Endothelial cell of umbilical vein (primary cell): ENCODE data around the gene PKNOX2. TPM values are rescaled to one million over a fixed set of nuclear protein-coding genes. Genes with fewer than 3 reads are reported as not detected.

Source experiments
- BruUV-seq: library from RNA; stranded (reverse); fragments of 400-500 nt; replicated peaks from 2 replicates; lab custom pipeline; 2021; lab: Mats Ljungman, UMichigan
- CTCF ChIA-PET: fragments of 300-600, 350-600 bp; sonication (Branson Sonifier 250); formaldehyde crosslinking; loops from one replicate; lab custom pipeline; 2021; ENCODE audit warnings: antibody characterized with exemption, inconsistent platforms; lab: Charles Lee
- POLR2A ChIA-PET: fragments of 300-600, 350-600 bp; sonication (Branson Sonifier 250); formaldehyde crosslinking; loops from one replicate; lab custom pipeline; 2021; ENCODE audit warnings: antibody characterized with exemption, inconsistent platforms; lab: Charles Lee
- DNase-seq: peaks from one replicate; pipeline ENCODE4 v3.0.0-alpha.2; 2011; ENCODE audit warnings: low read depth, low spot score
- FAIRE-seq: peaks from 2 replicates; lab custom pipeline; 2011; peaks lifted over from hg19 to GRCh38; lab: Jason Lieb, UNC
- H2AFZ ChIP-seq: 2 replicates; pipeline ENCODE4 v1.6.0; 2012; ENCODE audit warnings: low read depth, low read length, control low read depth, inconsistent platforms
- H3K27ac ChIP-seq: 2 replicates; pipeline ENCODE4 v1.5.1; 2011; ENCODE audit warnings: low read depth, mild to moderate bottlenecking, control low read depth, low read length, moderate library complexity; ENCODE audit not compliant: insufficient read depth
- H3K27me3 ChIP-seq, 2 experiments: 2 replicates each; pipeline versions ENCODE4 v1.6.0 to v1.6.1; 2011; ENCODE audit warnings: low read length in 2 of 2, mixed read lengths in 1 of 2; ENCODE audit not compliant: control insufficient read depth in 2 of 2, insufficient read depth in 2 of 2
- H3K36me3 ChIP-seq, 2 experiments: 2 replicates in 1 of 2; 3 replicates in 1 of 2; pipeline ENCODE4 v1.5.1; 2011; ENCODE audit warnings: low read length in 2 of 2, mild to moderate bottlenecking in 1 of 2, moderate library complexity in 1 of 2; ENCODE audit not compliant: control insufficient read depth in 2 of 2, insufficient read depth in 2 of 2; ENCODE audit errors: extremely low read depth in 1 of 2
- H3K4me1 ChIP-seq: 3 replicates; pipeline ENCODE4 v1.5.1; 2011; ENCODE audit warnings: mild to moderate bottlenecking, low read length; ENCODE audit not compliant: control insufficient read depth, insufficient read depth; ENCODE audit errors: extremely low read depth
- H3K4me2 ChIP-seq: 2 replicates; pipeline ENCODE4 v1.6.1; 2011; ENCODE audit warnings: low read length, control low read depth, mixed read lengths; ENCODE audit not compliant: insufficient read depth
- H3K4me3 ChIP-seq, 3 experiments: fragments of 200-600 bp in 1 of 3; sonication (generic), shearing (Covaris generic) in 1 of 3; replicated peaks in 1 of 3; 2 replicates each; pipeline ENCODE4 v1.5.1; 2011 to 2016; ENCODE audit warnings: control low read depth in 3 of 3, low read length in 3 of 3, mild to moderate bottlenecking in 2 of 3, inconsistent platforms in 1 of 3, low read depth in 1 of 3, moderate library complexity in 1 of 3; ENCODE audit not compliant: insufficient read depth in 1 of 3
- H3K79me2 ChIP-seq: 2 replicates; pipeline ENCODE4 v1.6.0; 2012; ENCODE audit warnings: low read length, inconsistent platforms; ENCODE audit not compliant: control insufficient read depth, insufficient read depth
- H3K9ac ChIP-seq: replicated peaks from 2 replicates; pipeline ENCODE3; 2011; ENCODE audit warnings: low read length, control low read depth; ENCODE audit not compliant: insufficient read depth; ENCODE audit errors: extremely low read depth
- H3K9me1 ChIP-seq: replicated peaks from 3 replicates; pipeline ENCODE4 v1.6.0; 2011; ENCODE audit warnings: mild to moderate bottlenecking, low read length; ENCODE audit not compliant: control insufficient read depth, insufficient read depth; ENCODE audit errors: extremely low read depth
- H3K9me3 ChIP-seq: replicated peaks from 2 replicates; pipeline ENCODE4 v1.5.1; 2012; ENCODE audit warnings: low read length, inconsistent platforms; ENCODE audit not compliant: control insufficient read depth, insufficient read depth
- H4K20me1 ChIP-seq: replicated peaks from 2 replicates; pipeline ENCODE3; 2011; ENCODE audit warnings: mild to moderate bottlenecking, low read length; ENCODE audit not compliant: control insufficient read depth, insufficient read depth; ENCODE audit errors: extremely low read depth
- CTCF ChIP-seq, 2 donors: IDR thresholded peaks; 1 replicate in 1 of 2; 2 replicates in 1 of 2; pipeline ENCODE4 v1.5.1; 2011; ENCODE audit warnings: low read length in 2 of 2, mild to moderate bottlenecking in 2 of 2, moderate library complexity in 2 of 2, control low read depth in 1 of 2, inconsistent platforms in 1 of 2, low read depth in 1 of 2; ENCODE audit not compliant: insufficient read depth in 1 of 2; ENCODE audit errors: extremely low read depth in 1 of 2
- EZH2 ChIP-seq: IDR thresholded peaks from 2 replicates; pipeline ENCODE4 v1.6.1; 2012; ENCODE audit warnings: borderline replicate concordance, low read depth, mild to moderate bottlenecking, moderate library complexity, low read length, inconsistent platforms; ENCODE audit not compliant: severe bottlenecking
- FOS ChIP-seq: IDR thresholded peaks from 2 replicates; pipeline ENCODE4 v1.6.1; 2011; ENCODE audit warnings: mild to moderate bottlenecking, low read length, moderate library complexity, borderline replicate concordance; ENCODE audit not compliant: insufficient read depth
- GATA2 ChIP-seq: IDR thresholded peaks from 2 replicates; pipeline ENCODE4 v1.7.0; 2011; ENCODE audit warnings: low read depth, mild to moderate bottlenecking, moderate library complexity, mixed read lengths, low read length; ENCODE audit not compliant: insufficient read length, insufficient read depth
- JUN ChIP-seq: IDR thresholded peaks from 2 replicates; pipeline ENCODE4 v1.6.1; 2011; ENCODE audit warnings: borderline replicate concordance, low read depth; ENCODE audit not compliant: insufficient read length, insufficient read depth
- MAX ChIP-seq: IDR thresholded peaks from 2 replicates; pipeline ENCODE4 v1.6.1; 2011; ENCODE audit not compliant: insufficient read depth, insufficient read length
- MYC ChIP-seq: IDR thresholded peaks from one replicate; pipeline ENCODE4 v1.6.1; 2011; ENCODE audit warnings: mild to moderate bottlenecking, low read depth, low read length
- POLR2A ChIP-seq: IDR thresholded peaks from 2 replicates; pipeline ENCODE4 v1.6.1; 2012; ENCODE audit warnings: low read depth, mild to moderate bottlenecking, control low read depth, low read length
- POLR2AphosphoS5 ChIP-seq: IDR thresholded peaks from 2 replicates; pipeline ENCODE4 v1.6.1; 2012; ENCODE audit warnings: low read depth, mild to moderate bottlenecking, control low read depth, low read length, moderate library complexity; ENCODE audit not compliant: insufficient read depth
- dilution Hi-C: fragments of 300-500 bp; cut with MboI; formaldehyde crosslinking; loops from one replicate; pipeline ENCODE4 v1.15.0; 2019; ENCODE audit warnings: low sequenced_read_pairs; ENCODE audit not compliant: extremely low pct_ligation_motif_present
- intact Hi-C: fragments of 100-400 bp; cut with micrococcal nuclease; formaldehyde crosslinking; loops from one replicate; pipeline ENCODE4 v1.10.0; 2022
- polyA plus RNA-seq, 4 experiments: library from polyadenylated mRNA; depleted of rRNA in 3 of 4; stranded (reverse) in 3 of 4; unstranded in 1 of 4; fragments of >200 nt; gene quantifications; 2 replicates each; pipeline versions ENCODE4 v1.2.1 to v1.2.3, GENCODE V29; 2011 to 2012; ENCODE audit warnings: missing spikeins in 1 of 4
- total RNA-seq: library from RNA; stranded (reverse); gene quantifications from 2 replicates; pipeline ENCODE4 v1.2.3, GENCODE V29; 2021

The PKNOX2 gene
- total and polyA plus RNA-seq, 2 donors (not counting 3 experiments of a cell fraction or from before 2014, with no cell fraction given) = 0.11 to 0.91 TPM

GRCh38 chr11:125379565-125379964, 215.0 kb downstream of the PKNOX2 start:
- no peaks in the 10 kb centered on the region for H4K20me1 ChIP-seq
- CTCF ChIA-PET = interaction anchor here (0.6 to 1.2 kb wide), 2 partner anchors 32 to 238 kb away, joined by 3 read pairs; no protein-coding TSS in a partner anchor
- dilution Hi-C loops = no loop called here

More at GRCh38 chr11:125379565-125379964, 215.0 kb downstream of the PKNOX2 start:
- no peak overlapping the region for H3K9ac ChIP-seq
- no peak overlapping the region for H3K4me3 ChIP-seq
- POLR2A ChIA-PET = no interaction called here
- H3K27ac ChIP-seq = no peak overlapping the region
- DNase-seq = no peak
- no peak overlapping the region for H3K4me2 ChIP-seq
- no peaks in the 10 kb centered on the region for H3K9me1 ChIP-seq
- no peak for TF ChIP-seq FOS
- no peak for TF ChIP-seq CTCF (IDR thresholded peaks at IDR 0.05; ENCODE audit: extremely low read depth in 1 of 2, insufficient read depth in 1 of 2, low read depth in 1 of 2, low read length in 2 of 2)
- no peak for TF ChIP-seq MYC
- no peak for TF ChIP-seq GATA2
- TF ChIP-seq JUN = no peak
- no peak for TF ChIP-seq POLR2A
- TF ChIP-seq MAX = no peak
- TF ChIP-seq POLR2AphosphoS5 = no peak
- no peak for TF ChIP-seq EZH2
- intact Hi-C loops = no loop called here
- no TSS peak for BruUV-seq
- peaks cover 4 to 16% of the 10 kb centered on the region in 2 experiments for H3K27me3 ChIP-seq
- H3K79me2 ChIP-seq = no peaks in the 10 kb centered on the region
- no peak overlapping the region for H2AFZ ChIP-seq
- no peaks in the 10 kb centered on the region for H3K9me3 ChIP-seq
- no peaks in the 10 kb centered on the region for H3K36me3 ChIP-seq
- no peaks in the 10 kb centered on the region for H3K4me1 ChIP-seq
- FAIRE-seq = no peak
